Pancreas (tissue), 10 donors: ENCODE data around the gene EMD. TPM values are rescaled to one million over a fixed set of nuclear protein-coding genes. Genes with fewer than 3 reads are reported as not detected.
A peak's percentile ranks its signal among the peaks of the same experiment; 100 is the strongest.
"Not testable (repeated sequence)": the region's sequence is repeated elsewhere in the genome, so short reads cannot be mapped to it uniquely, and the experiment has no call there.

Experiments
- ATAC-seq, 4 donors: fragments of 200-7000 bp; cut with Tn5 transposase; one replicate each; pipeline versions ENCODE4 v1.8.0 to v1.9.1; 2020; ENCODE audit warnings: mild to moderate bottlenecking in 4 of 4, moderate library complexity in 4 of 4
- DNase-seq, 6 donors: peaks; one replicate each; pipeline ENCODE4 v3.0.0-alpha.2; 2020
- FAIRE-seq: peaks from 2 replicates; lab custom pipeline; 2012; peaks lifted over from hg19 to GRCh38; lab: Jason Lieb, UNC
- H3K27ac ChIP-seq, 4 donors: fragments of 200-600 bp; sonication (generic); 1 replicate in 3 of 4; 2 replicates in 1 of 4; pipeline versions ENCODE4 v1.5.0 to v1.8.0; 2020
- H3K27me3 ChIP-seq, 4 donors: fragments of 200-600 bp; one replicate each; pipeline ENCODE4 v1.8.0; 2021
- H3K36me3 ChIP-seq, 3 donors: fragments of 200-600 bp; sonication (generic) in 1 of 3; one replicate each; pipeline versions ENCODE4 v1.5.0 to v1.8.0; 2020 to 2021
- H3K4me1 ChIP-seq, 3 donors: fragments of 200-600 bp; one replicate each; pipeline ENCODE4 v1.8.0; 2021
- H3K4me3 ChIP-seq, 4 donors: fragments of 200-600 bp; sonication (generic) in 2 of 4; one replicate each; pipeline versions ENCODE4 v1.5.0 to v1.8.0; 2020 to 2021
- H3K9me3 ChIP-seq, 4 donors: fragments of 200-600 bp; one replicate each; pipeline ENCODE4 v1.8.0; 2021
- WGBS, 2 donors: extraction: QIAGEN DNeasy Blood & Tissue Kit; methylation state at CpG; one replicate each; pipeline ENCODE4 v1.1.7; 2013; 5-methylcytosine and 5-hydroxymethylcytosine counted together
- intact Hi-C, 3 donors: fragments of 100-400 bp; cut with DNase I; formaldehyde crosslinking; loops; one replicate each; pipeline versions ENCODE4 v1.11.1 to v1.14.2; 2022
- polyA plus RNA-seq, 2 donors: library from polyadenylated mRNA; stranded (reverse); fragments of 200-250 nt; gene quantifications; one replicate each; pipeline ENCODE4 v1.2.3, GENCODE V29; 2013
- total RNA-seq, 6 donors: library from RNA; stranded (reverse); fragmentation: NEBNext Ultra II Directional in 4 of 6; extraction: Animal tissue kit (Norgen Biotek cat#: 25700) in 4 of 6; gene quantifications; one replicate each; pipeline versions ENCODE4 v1.2.1 to v1.2.4, GENCODE V29; 2021 to 2023
- TF ChIP-seq, protein P1 (sequence below), 4 donors: fragments of 200-600 bp; sonication (generic) in 3 of 4; IDR thresholded peaks; one replicate each; pipeline versions ENCODE4 v1.5.0 to v1.8.0; 2021; ENCODE audit warnings: antibody characterized with exemption in 4 of 4
- donor health status: healthy with polysubstance abuse.
- donor health status: DM: no; HTN: no; CAD: no; lungs with moderate emphysema.
- donor health status: DM: no; HTN: no; CAD: no.
- donor health status: control.
- donor health status: control.
- donor health status: Bipolar disorder and iron deficiency.
- donor health status: DM: yes; HTN: yes; CAD: no.
- donor health status: DM: no; HTN: no; CAD: no.
- donor health status: DM: no; HTN: no; CAD: no.
- donor health status: DM: yes; HTN: yes; CAD: no.

EMD gene
- total and polyA plus RNA-seq, 8 donors: 23.1 to 86.7 (median 41.4) TPM

DNA sequence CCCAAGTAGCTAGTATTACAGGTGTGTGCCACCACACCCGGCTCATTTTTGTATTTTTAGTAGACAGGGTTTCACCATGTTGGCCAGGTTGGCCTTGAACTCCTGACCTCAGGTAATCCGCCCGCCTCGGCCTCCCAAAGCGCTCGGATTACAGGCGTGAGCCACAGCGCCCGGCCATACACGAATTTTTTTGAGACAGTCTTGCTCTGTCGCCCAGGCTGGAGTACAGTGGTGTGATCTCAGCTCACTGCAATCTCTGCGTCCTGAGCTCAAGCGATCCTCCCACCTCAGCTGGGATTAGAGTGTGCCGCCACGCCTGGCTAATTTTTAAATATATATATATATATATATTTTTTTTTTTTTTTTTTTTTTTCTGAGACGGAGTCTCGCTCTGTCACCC, 17.3 kb downstream of the EMD start:
- FAIRE-seq, ATAC-seq, H3K27me3 ChIP-seq, H3K4me1 ChIP-seq, intact Hi-C loops, H3K36me3 ChIP-seq, H3K9me3 ChIP-seq: not testable (repeated sequence)
- WGBS, 2 donors: 28 to 63% methylated on average over 15 to 17 of the region's 17 CpGs
- peak overlapping the region; percentile 95 to 98 (median 96) for H3K27ac ChIP-seq
- H3K4me3 ChIP-seq: peak overlapping the region in 3 of 4 donors; percentile 27 to 68 (median 58)
- DNase-seq: peak in 3 of 6 donors; percentile 20 to 43 (median 28)

DNA sequence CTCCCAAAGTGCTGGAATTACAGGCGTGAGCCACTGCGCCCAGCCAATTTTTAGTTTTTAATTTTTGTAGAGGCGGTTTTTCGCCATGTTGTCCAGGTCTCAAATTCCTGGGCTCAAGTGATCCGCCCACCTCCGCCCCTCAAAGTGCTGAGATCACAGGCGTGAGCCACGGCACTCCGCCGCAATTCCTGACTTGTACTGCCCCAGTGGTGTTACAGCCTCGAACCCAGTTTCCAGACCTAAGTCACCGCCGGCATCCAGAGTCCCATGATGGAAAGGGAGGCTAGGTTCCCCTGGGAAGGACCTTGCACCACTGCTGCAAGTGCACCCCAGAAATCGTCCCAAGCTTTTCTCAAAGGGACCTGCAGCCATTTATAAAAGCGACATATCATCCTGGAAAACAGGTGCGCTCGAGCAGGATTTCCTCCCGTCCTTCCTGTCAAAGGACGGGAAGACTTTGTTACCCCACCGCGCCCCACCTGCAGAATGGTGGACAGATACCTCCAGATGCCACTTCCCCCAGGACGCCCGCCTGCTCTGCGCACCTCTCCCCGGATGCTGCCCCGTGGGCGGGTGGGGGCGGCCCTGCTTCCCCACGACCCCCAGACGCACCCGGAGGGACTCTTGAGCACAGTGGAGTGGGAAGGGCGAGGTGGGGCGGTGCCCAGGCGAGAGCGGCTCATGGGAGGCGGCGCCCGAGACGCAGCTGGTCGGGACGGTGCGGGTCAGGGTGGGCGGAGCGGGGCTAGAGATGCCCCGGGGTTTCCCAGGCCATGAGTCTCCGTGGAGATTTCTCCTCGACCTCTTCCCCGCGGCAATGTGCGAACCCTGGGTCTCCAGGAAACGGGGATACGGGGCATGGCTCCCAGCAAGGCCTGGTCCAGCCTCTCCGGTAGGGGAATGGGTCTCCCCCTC, 18.1 kb downstream of the EMD start:
- H3K4me1 ChIP-seq: no peaks in the 10 kb centered on the region
- H3K27ac ChIP-seq: peak overlapping the region; percentile 95 to 98 (median 96)
- peaks cover 0 to 9% (median 4%) of the 10 kb centered on the region in 3 donors for H3K36me3 ChIP-seq
- peak; percentile 77 to 94 (median 84) for DNase-seq
- H3K27me3 ChIP-seq: no peaks in the 10 kb centered on the region
- 2 to 33% methylated on average over 53 of the region's 53 CpGs for WGBS, 2 donors
- TF ChIP-seq, protein P1, sequence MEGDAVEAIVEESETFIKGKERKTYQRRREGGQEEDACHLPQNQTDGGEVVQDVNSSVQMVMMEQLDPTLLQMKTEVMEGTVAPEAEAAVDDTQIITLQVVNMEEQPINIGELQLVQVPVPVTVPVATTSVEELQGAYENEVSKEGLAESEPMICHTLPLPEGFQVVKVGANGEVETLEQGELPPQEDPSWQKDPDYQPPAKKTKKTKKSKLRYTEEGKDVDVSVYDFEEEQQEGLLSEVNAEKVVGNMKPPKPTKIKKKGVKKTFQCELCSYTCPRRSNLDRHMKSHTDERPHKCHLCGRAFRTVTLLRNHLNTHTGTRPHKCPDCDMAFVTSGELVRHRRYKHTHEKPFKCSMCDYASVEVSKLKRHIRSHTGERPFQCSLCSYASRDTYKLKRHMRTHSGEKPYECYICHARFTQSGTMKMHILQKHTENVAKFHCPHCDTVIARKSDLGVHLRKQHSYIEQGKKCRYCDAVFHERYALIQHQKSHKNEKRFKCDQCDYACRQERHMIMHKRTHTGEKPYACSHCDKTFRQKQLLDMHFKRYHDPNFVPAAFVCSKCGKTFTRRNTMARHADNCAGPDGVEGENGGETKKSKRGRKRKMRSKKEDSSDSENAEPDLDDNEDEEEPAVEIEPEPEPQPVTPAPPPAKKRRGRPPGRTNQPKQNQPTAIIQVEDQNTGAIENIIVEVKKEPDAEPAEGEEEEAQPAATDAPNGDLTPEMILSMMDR (IDR thresholded peaks at IDR 0.05): no peak
- no peaks in the 10 kb centered on the region for H3K9me3 ChIP-seq
- peak; percentile 70 to 83 (median 78) for ATAC-seq
- FAIRE-seq: no peak
- intact Hi-C loops: no loop called here
- H3K4me3 ChIP-seq: peak overlapping the region; percentile 3 to 68 (median 42)

DNA sequence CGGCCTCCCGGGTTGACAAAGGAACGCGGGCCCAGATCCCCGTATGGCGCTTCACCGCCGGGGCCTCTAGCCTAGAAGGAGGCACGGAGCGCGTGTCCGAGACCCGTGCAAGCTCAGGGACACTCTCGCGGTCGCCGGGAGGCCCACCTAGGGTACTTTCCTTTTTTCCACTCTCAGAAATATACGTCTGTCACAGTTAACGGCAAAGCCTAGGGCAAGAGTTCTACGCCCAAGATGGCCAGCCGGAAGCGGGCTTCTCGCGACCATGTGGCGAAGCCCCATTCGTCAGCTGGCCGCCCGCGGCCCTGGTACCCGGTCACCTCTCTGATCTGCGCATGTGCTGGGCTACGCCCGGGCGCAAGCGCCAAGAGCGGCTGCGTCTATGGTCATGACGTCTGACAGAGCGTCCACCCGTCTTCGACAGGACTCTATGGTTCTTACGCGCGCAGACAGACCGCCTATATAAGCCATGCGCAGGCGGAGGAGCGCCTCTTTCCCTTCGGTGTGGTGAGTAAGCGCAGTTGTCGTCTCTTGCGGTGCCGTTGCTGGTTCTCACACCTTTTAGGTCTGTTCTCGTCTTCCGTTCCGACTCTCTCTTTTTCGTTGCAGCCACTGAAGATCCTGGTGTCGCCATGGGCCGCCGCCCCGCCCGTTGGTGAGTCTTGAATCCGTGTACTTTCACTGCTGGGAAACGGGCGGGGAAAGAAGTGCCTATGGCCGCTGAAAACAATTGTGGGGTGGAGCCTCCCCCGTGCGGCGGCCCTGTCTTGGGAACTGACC, 19.0 kb downstream of the EMD start, which contains the start of gene RPL10:
TSS of gene RPL10 (plus strand) at position 490 of the 780 bp plus-strand sequence. CDS start at position 633, 143 bp downstream.
- ATAC-seq: peak; percentile 79 to 90 (median 82)
- TF ChIP-seq, protein P1 (IDR thresholded peaks at IDR 0.05): no peak
- peak; percentile 93 to 99 (median 96) for DNase-seq
- intact Hi-C loops: no loop called here
- FAIRE-seq: no peak
- peak within 1 kb of the TSS; percentile 44 to 68 (median 52) for H3K4me3 ChIP-seq
- peaks cover 0 to 9% (median 4%) of the 10 kb centered on the region in 3 donors for H3K36me3 ChIP-seq
- 0 to 38% methylated on average over 69 of the region's 69 CpGs for WGBS, 2 donors
- H3K9me3 ChIP-seq: no peaks in the 10 kb centered on the region
- peak within 1 kb of the TSS; percentile 95 to 98 (median 96) for H3K27ac ChIP-seq
- H3K4me1 ChIP-seq: no peaks in the 10 kb centered on the region
- H3K27me3 ChIP-seq: no peaks in the 10 kb centered on the region

DNA sequence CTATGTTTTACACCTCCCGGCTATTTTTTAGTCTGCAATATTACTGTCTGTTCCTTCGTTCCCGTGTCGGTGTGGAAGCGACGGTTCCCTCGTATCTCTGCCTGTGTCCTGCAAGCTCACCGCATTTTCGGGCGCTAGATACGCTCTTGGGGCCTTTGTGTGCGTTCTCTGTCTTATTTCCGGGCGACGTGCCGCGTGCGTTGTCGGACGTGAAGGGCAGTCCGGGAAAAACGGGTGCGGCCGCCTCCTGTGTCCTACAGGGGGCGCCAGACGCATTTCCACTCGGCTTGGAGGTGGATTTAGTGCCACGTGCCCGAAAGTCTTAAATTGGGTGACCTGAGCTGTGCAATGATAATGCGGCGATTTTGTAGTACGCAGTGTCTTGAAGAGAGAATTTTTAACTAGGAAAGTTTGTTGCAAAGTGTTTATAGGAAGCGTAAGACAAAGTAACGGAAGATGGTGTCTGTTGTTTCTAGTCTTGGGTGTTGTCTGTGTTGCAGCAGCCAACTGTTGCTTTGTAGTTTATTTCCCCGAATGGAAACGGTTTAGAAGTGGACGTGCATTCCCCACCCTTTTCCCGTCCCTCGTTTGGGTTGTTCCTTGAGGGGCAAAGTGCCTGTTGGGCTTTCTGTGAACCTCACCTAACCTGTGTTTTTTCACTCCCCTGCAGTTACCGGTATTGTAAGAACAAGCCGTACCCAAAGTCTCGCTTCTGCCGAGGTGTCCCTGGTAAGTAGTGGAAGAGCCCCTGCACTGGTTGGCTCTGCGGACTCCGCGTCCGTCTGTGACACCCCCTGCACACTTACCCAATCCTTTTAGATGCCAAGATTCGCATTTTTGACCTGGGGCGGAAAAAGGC, 19.8 kb downstream of the EMD start:
- peak overlapping the region; percentile 95 to 98 (median 96) for H3K27ac ChIP-seq
- H3K36me3 ChIP-seq: peaks cover 0 to 9% (median 4%) of the 10 kb centered on the region in 3 donors
- 1 to 30% methylated on average over 49 of the region's 49 CpGs for WGBS, 2 donors
- peak overlapping the region; percentile 44 to 68 (median 52) for H3K4me3 ChIP-seq
- intact Hi-C loops: no loop called here
- FAIRE-seq (no peak), ATAC-seq (peak; percentile 36 to 71 (median 62)), DNase-seq (peak; percentile 78 to 92 (median 86))
- H3K9me3 ChIP-seq: no peaks in the 10 kb centered on the region
- H3K4me1 ChIP-seq: no peaks in the 10 kb centered on the region
- TF ChIP-seq, protein P1 (IDR thresholded peaks at IDR 0.05): peak; percentile 56 to 74 (median 64)
- H3K27me3 ChIP-seq: no peaks in the 10 kb centered on the region
